Stimulated activated CD8-positive, alpha-beta memory T cell treated with anti-CD3 and anti-CD28 coated beads, Interleukin-15, amount 100 ng/mL, for 24 hours (primary cell): ENCODE measurements around the gene NEDD9.

Source experiments
- DNase-seq: peaks from one replicate; pipeline ENCODE4 v3.0.0-alpha.2; 2020; ENCODE audit warnings: low read depth

NEDD9 gene

DNA sequence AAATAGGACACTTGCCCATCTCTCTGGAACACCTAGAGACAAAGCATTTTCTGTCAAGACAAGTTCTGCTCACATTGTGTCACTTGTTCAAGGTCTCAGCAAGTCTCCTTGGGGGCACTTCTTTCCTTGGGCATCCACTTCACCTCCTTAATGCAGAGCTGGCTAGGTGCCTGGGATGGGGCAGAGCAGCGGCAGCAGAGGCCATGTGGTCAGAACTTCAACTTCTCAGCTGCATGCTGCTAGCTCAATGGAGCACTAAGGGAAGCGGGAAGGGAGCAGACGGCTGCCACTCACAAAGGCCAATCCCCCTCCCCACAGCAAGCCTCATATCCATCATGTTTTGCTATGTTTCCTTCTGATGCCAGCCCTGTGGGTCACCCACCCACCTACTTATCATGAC lies 31.5 kb downstream of the NEDD9 start:
- DNase-seq: no peak

DNA sequence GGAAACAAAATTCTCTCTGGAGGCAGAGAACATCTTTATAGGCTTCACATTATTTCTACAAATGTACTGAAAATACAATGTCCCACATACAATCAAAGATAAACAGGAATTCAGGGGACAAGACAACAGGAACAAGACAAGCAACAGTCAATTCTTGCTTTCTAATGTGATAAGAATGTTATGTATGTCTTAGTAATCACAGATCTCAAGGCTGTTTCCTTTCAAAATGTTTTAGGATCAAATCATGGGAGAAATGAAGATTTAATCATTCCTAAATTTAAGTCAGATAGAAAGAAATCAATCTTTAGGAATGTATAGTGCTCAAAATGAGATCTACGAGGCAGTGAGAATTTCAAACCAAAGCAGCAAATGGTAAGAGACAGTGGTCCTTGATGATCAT lies 32.1 kb downstream of the NEDD9 start:
- DNase-seq: no peak

DNA sequence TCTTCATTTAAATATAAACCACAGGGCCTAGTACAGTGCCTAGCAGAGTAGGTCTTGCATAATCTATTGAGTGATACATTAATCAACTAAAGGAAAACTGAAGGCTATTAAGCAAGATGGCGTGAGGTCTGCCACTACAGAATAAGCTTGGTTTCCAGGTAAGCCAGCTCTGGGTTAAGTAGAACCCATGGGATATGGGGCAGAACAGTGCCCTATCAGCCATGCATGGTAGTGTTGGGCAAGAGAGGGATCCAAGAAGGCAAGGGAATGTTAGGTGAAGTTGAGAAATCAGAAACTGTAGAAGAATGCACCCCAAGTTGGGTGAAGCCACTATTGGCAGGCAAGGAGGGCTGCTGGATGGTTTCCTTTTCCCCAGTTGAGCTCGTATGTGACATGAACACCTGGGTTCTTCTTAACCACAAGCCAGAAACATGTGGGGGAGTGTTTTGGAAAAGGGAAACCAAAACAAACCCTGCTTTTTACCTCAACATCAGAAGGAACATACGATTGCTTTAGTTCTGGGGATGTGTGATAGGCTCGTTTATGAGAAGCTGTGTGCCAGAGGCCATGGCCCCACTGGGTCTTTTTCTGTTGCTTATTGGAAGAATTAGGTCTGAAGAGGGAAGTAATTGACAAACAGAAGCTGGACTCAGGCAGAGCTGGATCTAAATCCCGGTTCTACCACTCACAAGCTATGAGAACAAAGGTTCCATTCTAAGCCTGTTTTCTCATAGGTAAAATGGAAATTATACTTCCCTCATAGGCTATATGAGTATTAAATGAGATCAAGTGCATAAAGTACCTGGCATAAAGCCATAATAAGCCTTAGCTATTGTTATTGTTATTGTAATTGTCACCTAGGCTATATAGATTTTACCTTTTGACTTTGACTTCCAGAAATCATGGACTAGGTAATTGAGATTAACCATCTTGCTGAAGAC lies 33.5 kb downstream of the NEDD9 start:
- DNase-seq: no peak

DNA sequence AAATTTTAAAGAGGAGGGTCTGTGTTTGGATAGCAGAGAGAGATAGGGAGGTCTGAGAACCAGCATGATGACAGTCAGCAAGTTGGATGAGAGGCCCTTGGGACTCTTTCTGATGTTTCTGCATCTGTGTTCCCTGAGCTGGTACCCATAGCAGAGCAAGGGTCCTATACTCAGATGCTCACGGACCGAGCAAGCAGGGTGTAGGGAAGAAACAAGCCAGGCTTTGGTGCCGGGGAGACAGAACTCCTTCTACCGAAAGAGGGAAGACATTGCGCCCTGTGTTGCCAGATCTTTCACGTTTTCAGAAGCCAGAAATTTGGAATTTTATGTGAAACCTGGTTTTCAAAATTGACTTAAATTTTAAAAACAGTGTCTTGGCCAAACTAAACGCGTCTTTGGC lies 34.6 kb downstream of the NEDD9 start:
- DNase-seq: no peak

DNA sequence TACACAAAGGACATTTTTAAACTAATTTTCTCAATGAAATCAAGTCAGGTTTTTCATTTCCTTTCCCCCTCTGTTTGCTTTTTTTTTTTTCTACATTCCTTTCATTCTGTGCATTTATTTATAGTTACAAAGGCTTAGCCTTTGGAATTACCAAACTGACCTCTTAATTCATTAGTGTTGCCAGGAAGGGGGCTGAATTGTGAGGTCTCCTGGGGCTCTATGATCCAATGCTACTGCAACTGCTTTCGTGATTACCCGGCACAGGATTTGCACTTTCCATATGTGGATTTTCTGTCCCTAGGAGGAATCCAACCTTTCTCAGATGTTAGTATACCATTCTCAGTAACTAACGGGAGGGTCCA lies 35.3 kb downstream of the NEDD9 start:
- no peak for DNase-seq

DNA sequence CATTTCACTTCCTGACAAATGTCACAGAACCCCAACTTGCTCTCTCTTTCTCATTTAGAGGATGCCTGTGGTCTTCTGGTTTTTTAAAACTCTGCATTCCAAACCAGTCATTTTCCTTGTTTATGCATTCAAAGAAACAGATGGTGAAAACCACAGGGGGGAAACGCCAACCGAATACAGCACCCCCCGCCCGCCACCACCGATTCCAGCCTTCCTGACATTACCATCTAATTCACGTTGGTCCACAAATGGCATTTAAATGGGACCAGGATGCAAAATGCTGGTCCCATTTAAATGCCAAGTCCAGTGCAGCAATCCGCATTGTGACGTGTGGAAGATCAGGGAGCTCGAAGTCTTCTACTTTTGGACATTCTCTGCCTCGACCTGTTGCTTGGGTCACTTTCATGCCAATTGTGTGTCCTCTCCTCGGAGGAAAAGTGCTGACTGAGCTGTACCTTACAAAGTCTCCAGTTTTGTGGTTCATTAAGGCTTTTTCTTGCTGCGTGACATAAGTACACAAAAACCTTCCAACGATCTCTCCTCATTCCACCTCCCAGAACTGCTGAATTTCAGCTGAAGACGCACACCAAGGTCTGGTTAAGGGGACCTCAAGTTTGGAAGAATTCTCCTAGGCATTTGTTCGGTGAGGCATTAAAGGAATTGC lies 35.8 kb downstream of the NEDD9 start:
- DNase-seq: no peak

DNA sequence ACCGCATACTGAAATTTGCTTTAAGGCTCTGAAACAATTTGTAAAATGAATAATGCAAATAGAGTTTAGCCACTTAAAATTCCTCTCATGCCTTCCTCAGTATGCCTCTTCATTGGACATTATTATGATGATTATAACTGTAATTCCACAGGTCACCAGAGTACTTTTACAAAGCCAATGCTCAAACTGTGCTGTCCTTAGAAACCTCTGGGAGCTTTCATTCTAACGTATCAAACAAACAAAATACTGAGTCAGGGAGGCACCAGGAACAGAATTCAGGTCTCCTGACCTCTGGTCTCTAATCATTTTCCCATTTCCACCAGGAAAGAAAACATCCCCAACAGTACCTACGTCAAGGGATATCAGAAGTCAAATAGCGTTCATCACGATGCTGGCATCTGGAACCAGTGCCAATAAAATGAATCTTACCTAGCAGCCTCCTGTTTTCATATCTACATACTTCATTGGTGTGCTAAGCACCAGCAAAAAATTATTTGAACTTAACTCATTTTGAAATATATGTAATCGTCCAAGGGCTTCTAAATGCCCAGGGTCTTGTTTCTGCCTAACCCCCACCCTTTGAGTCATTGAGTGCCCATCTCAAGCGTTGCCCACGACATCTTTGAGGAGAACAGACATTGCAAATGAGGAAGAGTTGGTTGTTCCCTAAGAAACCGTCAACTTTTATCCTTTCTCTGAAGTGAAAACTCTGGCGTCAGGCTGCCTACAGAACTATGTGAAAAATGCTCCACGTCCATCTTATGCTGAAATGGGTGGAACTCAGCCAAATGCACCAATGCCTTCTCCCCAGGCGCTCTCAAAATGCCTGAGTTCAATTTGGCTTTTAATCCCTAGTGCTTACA lies 37.9 kb downstream of the NEDD9 start:
- DNase-seq: no peak

DNA sequence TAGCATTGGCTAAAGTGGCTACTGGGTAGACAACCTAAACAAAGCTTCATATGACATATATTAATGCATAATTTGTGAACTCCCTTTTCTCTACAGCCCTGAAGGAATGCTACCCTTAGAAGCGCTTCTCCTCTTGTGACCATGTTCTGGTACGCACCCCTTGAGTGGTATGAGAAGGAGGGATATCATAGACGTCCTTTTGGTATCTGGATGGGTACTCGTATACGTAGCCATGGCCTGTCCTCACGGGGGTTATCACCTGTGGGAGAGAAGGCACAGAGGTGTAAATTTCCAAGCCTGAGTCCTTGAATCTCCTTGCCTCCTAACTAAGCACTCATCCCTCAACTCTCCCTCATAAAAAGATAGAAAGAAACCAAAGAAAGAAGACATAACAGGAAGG lies 39.0 kb downstream of the NEDD9 start:
- DNase-seq: no peak

DNA sequence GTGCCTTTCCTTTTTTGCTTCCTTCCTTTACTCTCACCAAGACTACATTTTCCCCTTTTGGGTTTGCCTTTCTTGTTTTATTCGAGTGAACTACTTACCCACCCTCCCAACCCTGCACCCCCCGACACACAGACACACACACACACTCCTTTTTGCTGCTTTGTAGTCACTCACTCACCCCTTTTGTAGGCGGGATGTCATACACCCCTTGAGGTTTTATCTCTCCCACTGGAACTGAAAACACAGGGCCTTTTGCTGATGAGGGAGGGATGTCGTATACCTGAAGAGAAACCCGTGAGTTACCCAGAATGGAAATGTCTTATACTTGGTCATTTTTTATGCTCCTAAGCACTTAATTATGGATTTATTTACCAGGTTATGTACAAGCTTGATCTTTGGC lies 40.3 kb downstream of the NEDD9 start:
- no peak for DNase-seq

DNA sequence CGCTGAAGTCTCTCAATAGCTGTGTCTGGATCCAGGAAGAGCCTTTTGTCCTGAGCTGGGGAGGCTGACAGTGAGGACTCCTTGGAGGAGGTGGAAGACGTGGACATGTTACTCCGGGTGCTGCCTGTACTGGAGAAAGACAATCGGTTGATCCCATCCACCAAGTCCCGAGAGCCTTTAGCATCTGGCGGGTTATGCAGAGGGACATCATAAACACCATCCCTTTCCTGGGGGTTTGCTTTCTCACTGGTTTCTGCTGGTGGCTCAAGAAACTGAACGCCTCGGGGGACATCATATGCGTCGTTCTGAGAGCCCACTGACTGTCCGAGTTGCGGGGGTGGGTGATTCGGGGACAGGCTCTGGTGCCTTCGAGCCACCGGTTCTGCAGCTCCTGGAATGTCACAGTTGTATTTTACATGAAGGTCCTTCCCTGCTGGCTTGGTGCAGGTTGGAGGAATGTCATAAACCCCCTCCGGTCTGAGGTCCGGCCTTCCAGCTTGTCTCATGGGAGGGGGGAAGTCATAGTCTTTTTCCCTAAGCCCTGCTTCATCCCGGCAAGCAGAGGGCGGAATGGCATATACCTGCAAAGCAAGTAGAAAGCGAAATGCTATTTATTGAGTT lies 41.7 kb downstream of the NEDD9 start:
- no peak for DNase-seq

DNA sequence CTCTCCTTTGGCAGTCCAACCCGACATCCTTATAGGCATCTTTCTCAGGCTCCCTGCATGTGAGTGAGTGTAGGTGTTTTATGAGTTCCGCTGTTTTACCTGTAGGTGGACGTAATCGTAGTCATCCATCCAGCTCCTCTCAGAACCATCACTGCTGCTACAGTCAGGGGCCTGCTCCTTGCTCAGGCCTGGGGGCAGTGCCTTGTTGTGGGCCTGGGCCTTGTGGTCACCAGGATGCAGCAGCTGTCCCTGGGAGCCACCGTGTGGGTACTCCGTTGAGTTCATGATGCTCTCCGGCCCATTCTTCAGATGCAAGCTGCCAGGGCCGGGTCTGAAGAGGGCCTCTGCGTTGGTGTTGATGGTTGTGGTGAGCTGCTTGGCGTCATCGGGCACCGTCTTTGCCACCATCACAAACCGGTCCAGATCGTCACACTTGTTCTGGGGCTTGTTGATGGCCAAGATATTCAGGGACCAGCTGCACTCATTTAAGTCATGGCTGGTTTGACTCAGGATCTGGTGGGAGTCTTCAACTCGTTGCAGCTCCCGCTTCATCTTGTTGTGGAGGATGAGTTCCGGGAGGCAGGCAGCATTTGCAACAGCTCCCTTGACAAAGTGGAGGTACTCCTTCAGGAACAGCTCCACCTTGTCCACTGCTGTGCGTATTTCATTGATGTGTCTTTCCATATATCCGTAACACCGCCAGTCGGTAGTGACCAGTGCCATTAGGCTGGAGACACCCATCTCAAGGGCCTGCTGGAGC lies 42.4 kb downstream of the NEDD9 start:
- DNase-seq: no peak

DNA sequence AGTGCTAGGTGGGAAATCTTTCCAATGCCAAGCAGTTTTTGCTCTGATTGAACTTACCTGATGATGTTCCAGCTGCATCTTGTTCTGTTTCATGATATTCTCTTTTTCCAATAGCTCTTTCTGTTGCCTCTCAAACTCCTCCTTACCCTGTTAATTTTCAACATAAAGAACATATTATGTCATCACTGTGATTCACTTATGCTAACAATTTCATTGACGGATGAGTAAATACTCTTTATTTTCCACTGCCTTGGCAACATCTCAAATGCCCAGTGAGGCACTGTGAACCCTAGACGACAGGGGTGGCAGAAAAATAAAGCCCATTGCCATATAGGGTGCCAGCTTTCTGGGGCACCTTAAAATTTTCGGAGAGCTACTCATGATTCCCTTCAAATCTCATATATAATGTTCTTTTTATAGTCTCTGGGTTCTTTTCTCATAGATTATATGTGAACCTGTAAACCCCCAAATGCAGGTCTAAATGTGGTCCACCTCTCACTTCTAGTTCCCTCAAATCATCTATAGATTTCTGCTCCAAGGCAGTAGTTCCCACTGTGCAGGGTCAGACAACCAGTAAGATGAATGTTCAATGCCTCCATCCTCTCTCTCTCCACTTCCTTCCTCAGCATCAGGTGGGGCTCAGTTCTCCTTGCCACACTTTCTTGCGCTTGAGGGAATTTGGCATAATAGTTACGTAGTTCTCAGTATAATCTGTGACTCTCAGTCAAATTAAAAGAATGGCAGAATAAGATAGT lies 44.1 kb downstream of the NEDD9 start:
- DNase-seq: no peak

DNA sequence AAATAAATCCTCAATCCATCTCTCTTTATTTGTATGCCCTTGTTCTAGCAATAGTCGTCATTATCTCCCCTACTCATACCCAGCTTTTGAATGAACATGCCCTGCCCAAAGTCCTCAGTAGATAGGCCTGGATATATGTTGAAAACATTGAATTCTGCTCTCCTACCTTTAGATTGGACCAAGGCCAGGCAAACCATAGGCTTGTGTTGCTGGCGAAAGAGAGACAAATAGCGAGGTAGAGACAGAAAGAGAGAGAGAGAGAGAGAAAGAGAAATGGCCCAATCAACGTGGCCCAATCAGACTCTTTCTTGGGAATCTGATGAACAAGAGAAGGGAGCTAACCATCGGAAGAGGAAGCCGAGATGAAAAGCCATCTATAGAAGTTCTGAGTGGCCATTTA lies 45.2 kb downstream of the NEDD9 start:
- no peak for DNase-seq

DNA sequence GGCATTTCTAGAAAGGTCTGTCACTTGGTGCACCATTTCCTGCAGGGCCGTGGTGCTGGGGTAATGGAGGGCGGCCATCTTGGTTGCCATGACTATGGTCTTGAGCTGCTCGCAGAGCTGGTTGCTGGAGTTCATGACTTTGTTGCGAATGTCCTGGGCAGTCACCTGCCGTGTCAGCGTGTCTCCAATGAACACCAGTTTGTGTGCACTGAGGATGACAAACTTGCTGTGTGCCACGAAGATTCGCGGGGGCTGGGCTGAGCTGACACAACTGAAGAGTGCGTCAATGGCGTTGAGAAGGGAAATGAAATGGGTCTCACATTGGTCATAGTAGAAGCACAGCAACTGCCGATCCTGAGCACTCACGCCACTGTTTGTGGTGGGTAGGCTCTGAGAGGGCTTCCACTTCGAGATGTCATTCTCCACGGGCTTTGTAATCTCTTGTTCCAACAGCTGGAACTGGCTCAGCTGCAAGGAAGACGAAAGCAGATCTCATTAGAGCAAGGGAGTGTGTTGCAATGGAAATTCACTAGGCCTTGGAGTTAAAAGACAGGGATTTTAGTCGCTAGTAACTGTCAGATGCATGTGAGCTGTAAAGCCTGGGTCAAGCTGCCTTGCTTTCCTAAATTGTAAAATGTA lies 47.1 kb downstream of the NEDD9 start:
- no peak for DNase-seq

DNA sequence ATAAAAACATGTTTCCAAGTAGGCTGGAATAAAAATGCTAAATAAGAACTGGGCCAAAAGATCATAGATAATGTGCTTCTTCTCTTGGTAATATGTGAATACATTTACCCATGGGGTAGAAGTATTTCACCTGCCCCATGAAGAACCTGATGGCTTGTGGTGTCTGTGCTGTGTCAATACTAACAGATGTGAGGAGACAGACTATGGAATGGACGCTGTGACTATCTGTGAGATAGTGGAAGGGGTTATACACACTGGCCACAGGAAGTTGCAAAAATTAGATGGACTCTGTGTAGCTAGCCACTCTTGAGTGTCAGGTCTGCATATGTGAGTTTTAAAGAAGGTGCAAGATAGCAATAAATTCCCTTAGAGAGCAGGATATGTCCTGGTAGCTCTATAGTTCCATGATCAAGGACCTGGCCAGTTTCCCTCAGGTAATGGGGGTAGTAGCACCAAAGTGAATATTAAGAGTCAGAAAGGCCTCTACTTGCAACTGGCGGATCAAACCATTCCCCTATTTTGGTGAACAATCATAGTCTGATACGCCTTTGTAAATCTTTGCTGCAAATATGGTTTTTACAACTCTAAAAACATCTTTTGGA lies 48.6 kb downstream of the NEDD9 start:
- DNase-seq: no peak

DNA sequence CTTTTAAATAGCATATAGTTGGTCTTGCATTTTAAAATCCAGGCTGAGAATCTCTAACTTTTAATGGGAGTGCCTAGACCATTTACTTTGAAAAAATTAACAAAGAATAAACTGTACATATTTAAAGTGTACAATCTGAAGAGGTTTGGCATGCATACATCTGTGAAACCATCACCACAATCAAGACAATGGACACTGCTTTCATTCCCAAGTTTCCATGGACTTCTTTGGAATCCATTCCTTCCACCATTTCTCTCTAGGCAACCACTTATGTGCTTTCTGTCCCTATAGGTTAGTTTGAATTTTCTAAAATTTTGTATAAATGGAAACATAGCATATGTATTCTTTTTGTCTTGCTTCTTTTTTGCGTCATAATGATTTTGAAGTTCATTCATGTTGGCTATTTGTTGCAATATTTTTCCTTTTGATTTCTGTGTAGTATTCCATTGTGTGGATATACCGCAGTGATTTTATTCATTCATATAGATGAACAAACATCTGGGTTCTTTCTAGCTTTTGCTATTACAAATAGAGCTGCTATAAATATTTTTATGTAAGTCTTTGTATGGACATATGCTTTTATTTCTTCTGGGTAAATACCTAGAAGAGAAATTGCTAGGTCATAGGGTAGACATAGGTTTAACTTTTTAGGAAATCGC lies 50.9 kb downstream of the NEDD9 start:
- no peak for DNase-seq

DNA sequence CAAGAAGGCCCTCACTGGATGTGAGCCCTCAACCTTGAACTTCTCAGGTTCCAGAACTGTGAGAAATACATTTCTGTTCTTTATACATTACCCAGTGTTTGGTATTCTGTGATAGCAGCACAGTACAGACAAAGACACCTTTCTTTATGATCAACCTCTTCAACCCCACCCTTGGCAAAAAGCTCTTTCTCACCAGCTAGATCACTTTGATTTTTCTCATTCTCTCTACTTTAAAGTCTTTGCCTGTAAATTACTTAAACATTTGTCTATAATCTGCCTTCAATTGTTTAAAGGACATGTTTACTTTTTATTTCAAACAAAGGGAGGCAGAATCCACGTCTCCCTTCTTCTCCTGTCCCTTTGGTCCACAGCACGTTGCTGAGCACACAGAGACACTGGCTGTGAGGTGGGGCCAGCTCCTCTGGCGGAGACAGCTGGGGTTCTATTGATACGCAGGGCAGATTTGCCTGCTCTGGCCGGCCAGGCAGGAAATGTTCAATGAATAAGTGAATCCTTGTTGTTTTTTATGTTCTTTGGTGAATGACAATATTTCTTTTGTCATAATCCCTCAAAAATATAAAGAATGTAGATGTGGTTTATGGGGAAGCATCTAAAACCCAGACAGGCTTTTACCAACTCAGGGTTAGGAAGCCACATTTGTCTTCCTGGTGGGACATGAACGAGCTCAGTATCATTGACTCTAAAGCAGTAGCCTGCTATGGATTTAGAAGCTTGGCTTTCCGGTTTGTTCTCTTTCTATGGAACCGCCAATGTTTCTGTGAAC lies 52.9 kb downstream of the NEDD9 start:
- DNase-seq: no peak

DNA sequence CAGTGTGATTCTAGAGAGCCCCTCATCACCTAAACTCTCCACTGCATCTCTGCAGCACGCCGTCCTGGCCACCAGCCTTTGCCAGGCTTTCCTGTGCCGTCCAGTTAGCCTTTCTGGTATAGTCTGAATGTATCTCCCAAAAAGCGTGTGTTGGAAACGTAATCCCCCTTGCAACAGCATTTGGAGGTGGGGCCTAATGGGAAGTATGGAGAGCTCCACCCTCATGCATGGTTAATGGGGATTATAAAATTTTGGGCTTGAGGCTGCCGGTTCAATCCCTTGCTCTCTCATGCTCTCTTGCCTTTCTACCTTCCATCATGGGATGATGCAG lies 53.4 kb downstream of the NEDD9 start:
- no peak for DNase-seq

DNA sequence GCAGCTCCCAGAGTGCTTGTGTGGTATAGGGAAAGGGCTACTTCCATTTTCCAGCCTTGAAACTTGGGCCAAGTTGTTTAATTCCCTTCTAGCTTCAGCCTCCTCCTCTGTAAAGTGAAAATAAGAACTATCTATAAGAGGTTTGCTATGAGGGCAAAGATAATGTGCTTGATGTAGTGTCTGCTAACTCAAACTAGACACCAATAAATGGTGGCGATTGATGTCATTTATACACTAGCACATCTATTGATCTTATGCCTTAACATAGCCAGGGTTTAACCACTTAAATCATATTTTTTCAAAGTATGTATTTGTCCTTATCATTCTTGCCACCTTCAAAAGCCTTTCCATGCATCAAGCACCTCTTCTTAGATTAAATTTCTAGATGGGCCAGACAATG lies 55.2 kb downstream of the NEDD9 start:
- no peak for DNase-seq
